ENCODE measurements around the gene PRR29. TPM values are rescaled to one million over a fixed set of nuclear protein-coding genes. Genes with fewer than 3 reads are reported as not detected.

PRR29 gene
- total and polyA plus RNA-seq, 4 donors: 0.02 to 0.35 (median 0.14) TPM; not detected in 1

GRCh38 chr17:64004903-64005733 lies 7.0 kb downstream of the PRR29 start:
- Histone ChIP-seq H3K27me3 (ENCODE audit: control insufficient read depth in 4 of 4, insufficient read depth in 4 of 4, low read length in 3 of 4) (no peaks in the 10 kb centered on the region), H3K27ac (ENCODE audit: low read depth in 1 of 2, low read length in 2 of 2) (no peak overlapping the region), H3K9me3 (ENCODE audit: control insufficient read depth in 4 of 4, low read length in 3 of 4) (no peaks in the 10 kb centered on the region), H3K4me1 (ENCODE audit: control insufficient read depth in 4 of 4, insufficient read depth in 4 of 4, low read length in 3 of 4) (peaks cover 0 to 8% (median 0%) of the 10 kb centered on the region in 4 donors), H3K36me3 (ENCODE audit: control insufficient read depth in 4 of 4, insufficient read depth in 3 of 4, low read depth in 1 of 4, low read length in 3 of 4) (peaks cover 0 to 3% (median 0%) of the 10 kb centered on the region in 4 donors), H3K9ac (ENCODE audit: low read depth in 1 of 2, low read length in 2 of 2) (no peak overlapping the region), H3K4me3 (ENCODE audit: low read depth in 1 of 3, low read length in 3 of 3) (no peak overlapping the region)
- DNase-seq (ENCODE audit: low spot score): no peak
- TF ChIP-seq CTCF (IDR thresholded peaks at IDR 0.05; ENCODE audit: low read depth, low read length, missing input control) (no peak), GABPA (IDR thresholded peaks at IDR 0.05 in 1 of 2, conservative IDR thresholded peaks at IDR 0.05 in 1 of 2) (no peak), YY1 (IDR thresholded peaks at IDR 0.05) (no peak), JUND (IDR thresholded peaks at IDR 0.05) (no peak), NR2F2 (IDR thresholded peaks at IDR 0.05) (no peak), ATF3 (IDR thresholded peaks at IDR 0.05) (no peak), MAX (IDR thresholded peaks at IDR 0.05) (no peak)
- 79% methylated on average over 19 of the region's 19 CpGs for WGBS

DNA sequence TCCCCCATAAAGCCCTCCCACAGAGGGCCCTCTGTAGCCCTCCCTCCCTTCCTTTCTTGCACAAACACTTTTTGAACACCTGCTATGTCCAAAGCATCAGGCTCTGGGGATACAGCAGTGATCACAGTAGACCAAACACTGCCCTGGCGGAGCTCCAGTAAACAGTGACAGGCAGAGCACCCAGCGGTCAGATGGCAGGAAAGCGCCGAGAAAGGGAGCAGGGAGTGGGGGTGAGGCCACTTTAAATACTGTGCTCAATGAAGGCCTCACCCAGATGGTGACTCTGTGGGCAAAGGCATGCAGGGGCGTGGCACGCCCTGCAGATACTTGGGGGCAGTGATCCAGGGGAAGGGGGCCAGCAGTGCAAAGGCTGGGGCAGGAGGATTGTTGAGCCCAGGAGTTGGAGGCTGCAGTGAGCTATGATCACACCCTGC lies 7.6 kb downstream of the PRR29 start:
- H3K27me3 ChIP-seq (ENCODE audit: control insufficient read depth in 4 of 4, insufficient read depth in 4 of 4, low read length in 3 of 4): no peaks in the 10 kb centered on the region
- peak overlapping the region in 1 of 2 donors; percentile 2 for H3K27ac ChIP-seq (ENCODE audit: low read depth in 1 of 2, low read length in 2 of 2)
- peaks cover 0 to 3% (median 0%) of the 10 kb centered on the region in 4 donors for H3K36me3 ChIP-seq (ENCODE audit: control insufficient read depth in 4 of 4, insufficient read depth in 3 of 4, low read depth in 1 of 4, low read length in 3 of 4)
- no peak overlapping the region for H3K4me3 ChIP-seq (ENCODE audit: low read depth in 1 of 3, low read length in 3 of 3)
- H3K4me1 ChIP-seq (ENCODE audit: control insufficient read depth in 4 of 4, insufficient read depth in 4 of 4, low read length in 3 of 4): peaks cover 0 to 8% (median 0%) of the 10 kb centered on the region in 4 donors
- 30% methylated on average over 6 of the region's 6 CpGs for WGBS
- DNase-seq (ENCODE audit: low spot score): peak; percentile 58
- H3K9me3 ChIP-seq (ENCODE audit: control insufficient read depth in 4 of 4, low read length in 3 of 4): no peaks in the 10 kb centered on the region
- no peak overlapping the region for H3K9ac ChIP-seq (ENCODE audit: low read depth in 1 of 2, low read length in 2 of 2)
- no peak for TF ChIP-seq RAD21 (IDR thresholded peaks at IDR 0.05)
- TF ChIP-seq FOXA1 (IDR thresholded peaks at IDR 0.05): no peak
- no peak for TF ChIP-seq HNF4G (IDR thresholded peaks at IDR 0.05)
- no peak for TF ChIP-seq CTCF (IDR thresholded peaks at IDR 0.05; ENCODE audit: low read depth, low read length, missing input control)
- TF ChIP-seq TAF1 (conservative IDR thresholded peaks at IDR 0.05): no peak
- no peak for TF ChIP-seq YY1 (IDR thresholded peaks at IDR 0.05)
- TF ChIP-seq MAX (IDR thresholded peaks at IDR 0.05): no peak
- TF ChIP-seq ZBTB33 (IDR thresholded peaks at IDR 0.05): no peak
- no peak for TF ChIP-seq GABPA (IDR thresholded peaks at IDR 0.05 in 1 of 2, conservative IDR thresholded peaks at IDR 0.05 in 1 of 2)
- no peak for TF ChIP-seq NR2F2 (IDR thresholded peaks at IDR 0.05)
- no peak for TF ChIP-seq JUND (IDR thresholded peaks at IDR 0.05)
- no peak for TF ChIP-seq RXRA (IDR thresholded peaks at IDR 0.05)
- no peak for TF ChIP-seq SP1 (IDR thresholded peaks at IDR 0.05)
- no peak for TF ChIP-seq ATF3 (IDR thresholded peaks at IDR 0.05)
- TF ChIP-seq REST (IDR thresholded peaks at IDR 0.05): no peak
- TF ChIP-seq FOXA2 (IDR thresholded peaks at IDR 0.05): no peak
- no peak for TF ChIP-seq HNF4A (conservative IDR thresholded peaks at IDR 0.05)
